H1 (cell line): ENCODE measurements around the gene VDR. TPM values are rescaled to one million over a fixed set of nuclear protein-coding genes. Genes with fewer than 3 reads are reported as not detected.

Experiments used
- CTCF ChIA-PET: fragments of 300-600 bp; sonication (Branson Sonifier 250); formaldehyde crosslinking; loops from one replicate; lab custom pipeline; 2021; ENCODE audit not compliant: partially characterized antibody; lab: Charles Lee
- POLR2A ChIA-PET: fragments of 300-600 bp; sonication (Branson Sonifier 250); formaldehyde crosslinking; loops from one replicate; lab custom pipeline; 2021; ENCODE audit warnings: inconsistent platforms; ENCODE audit not compliant: partially characterized antibody; lab: Charles Lee
- DNase-seq, 2 experiments: peaks; one replicate each; pipeline versions ENCODE4 v3.0.0 to v3.0.0-alpha.2; 2010 to 2022; ENCODE audit warnings: low spot score in 2 of 2, low read depth in 1 of 2, mixed read lengths in 1 of 2
- FAIRE-seq: peaks from 2 replicates; lab custom pipeline; 2011; peaks lifted over from hg19 to GRCh38; lab: Jason Lieb, UNC
- H2AFZ ChIP-seq: 2 replicates; pipeline ENCODE4 v1.8.1; 2012; ENCODE audit warnings: low read length, inconsistent platforms
- H2AK5ac ChIP-seq: 2 replicates; pipeline ENCODE4 v1.6.1; 2013; ENCODE audit warnings: low read depth, low read length
- H2BK120ac ChIP-seq: replicated peaks from 2 replicates; pipeline ENCODE3; 2013; ENCODE audit warnings: low read depth, low read length, inconsistent platforms
- H2BK12ac ChIP-seq: 2 replicates; pipeline ENCODE4 v1.6.1; 2013; ENCODE audit warnings: low read depth, low read length
- H2BK15ac ChIP-seq: 2 replicates; pipeline ENCODE4 v1.6.1; 2013; ENCODE audit warnings: low read length
- H2BK20ac ChIP-seq: 2 replicates; pipeline ENCODE4 v1.6.1; 2013; ENCODE audit warnings: low read length
- H2BK5ac ChIP-seq: 2 replicates; pipeline ENCODE4 v1.6.1; 2013; ENCODE audit warnings: low read depth, low read length
- H3K14ac ChIP-seq: 2 replicates; pipeline ENCODE4 v1.6.1; 2013; ENCODE audit warnings: inconsistent platforms; ENCODE audit not compliant: insufficient read length
- H3K18ac ChIP-seq: 2 replicates; pipeline ENCODE4 v1.6.1; 2013; ENCODE audit warnings: low read length; ENCODE audit errors: extremely low read depth
- H3K23ac ChIP-seq: 2 replicates; pipeline ENCODE4 v1.6.1; 2013; ENCODE audit warnings: inconsistent platforms; ENCODE audit not compliant: insufficient read length
- H3K23me2 ChIP-seq: 2 replicates; pipeline ENCODE4 v1.6.1; 2013; ENCODE audit warnings: low read depth, low read length
- H3K27ac ChIP-seq: 2 replicates; pipeline ENCODE4 v1.6.1; 2011; ENCODE audit warnings: low read depth, low read length, inconsistent platforms
- H3K27me3 ChIP-seq, 4 experiments: replicated peaks in 1 of 4; 1 replicate in 1 of 4; 2 replicates in 3 of 4; pipeline versions ENCODE4 v1.6.1 to v1.8.1; 2011 to 2013; ENCODE audit warnings: low read length in 3 of 4, mild to moderate bottlenecking in 3 of 4, inconsistent platforms in 2 of 4, mixed read lengths in 2 of 4, moderate library complexity in 1 of 4; ENCODE audit not compliant: control insufficient read depth in 3 of 4, insufficient read depth in 3 of 4; ENCODE audit errors: extremely low read depth in 1 of 4
- H3K36me3 ChIP-seq, 4 experiments: 2 replicates each; pipeline versions ENCODE4 v1.6.1 to v1.8.1; 2011 to 2013; ENCODE audit warnings: mild to moderate bottlenecking in 4 of 4, low read length in 3 of 4, moderate library complexity in 2 of 4, control low read depth in 1 of 4, inconsistent platforms in 1 of 4; ENCODE audit not compliant: insufficient read depth in 4 of 4, control insufficient read depth in 2 of 4
- H3K4ac ChIP-seq: replicated peaks from 2 replicates; pipeline ENCODE3; 2013; ENCODE audit warnings: low read length, low read depth, mixed read lengths, inconsistent platforms; ENCODE audit not compliant: insufficient read length
- H3K4me1 ChIP-seq, 4 experiments: replicated peaks in 1 of 4; 1 replicate in 1 of 4; 2 replicates in 3 of 4; pipeline versions ENCODE4 v1.6.1 to v1.8.1; 2011 to 2013; ENCODE audit warnings: low read length in 3 of 4, inconsistent platforms in 2 of 4, mixed read lengths in 1 of 4; ENCODE audit not compliant: insufficient read depth in 4 of 4, control insufficient read depth in 3 of 4
- H3K4me2 ChIP-seq, 2 experiments: 2 replicates each; pipeline versions ENCODE4 v1.6.1 to v1.8.1; 2011 to 2013; ENCODE audit warnings: low read depth in 2 of 2, low read length in 2 of 2, control low read depth in 1 of 2, inconsistent platforms in 1 of 2, mild to moderate bottlenecking in 1 of 2; ENCODE audit not compliant: insufficient read depth in 1 of 2
- H3K4me3 ChIP-seq, 4 experiments: fragments of 200-600, 300-600 bp in 1 of 4; sonication (generic), shearing (Covaris generic), sonication (Bioruptor Twin) in 1 of 4; 2 replicates each; pipeline versions ENCODE4 v1.5.1 to v1.8.1; 2011 to 2016; ENCODE audit warnings: low read length in 4 of 4, low read depth in 3 of 4, control low read depth in 2 of 4, inconsistent platforms in 2 of 4, mild to moderate bottlenecking in 2 of 4, mixed read lengths in 1 of 4, moderate library complexity in 1 of 4; ENCODE audit not compliant: insufficient read depth in 2 of 4; ENCODE audit errors: extremely low read depth in 1 of 4
- H3K56ac ChIP-seq: replicated peaks from 2 replicates; pipeline ENCODE3; 2013; ENCODE audit warnings: low read depth, mild to moderate bottlenecking, mixed read lengths, low read length, inconsistent platforms; ENCODE audit not compliant: insufficient read length
- H3K79me1 ChIP-seq: 2 replicates; pipeline ENCODE4 v1.6.1; 2013; ENCODE audit warnings: low read depth, low read length, control low read depth
- H3K79me2 ChIP-seq, 2 experiments: 2 replicates each; pipeline versions ENCODE4 v1.6.1 to v1.8.1; 2012 to 2013; ENCODE audit warnings: low read length in 2 of 2, mild to moderate bottlenecking in 2 of 2, inconsistent platforms in 1 of 2; ENCODE audit not compliant: insufficient read depth in 2 of 2, control insufficient read depth in 1 of 2
- H3K9ac ChIP-seq, 4 experiments: replicated peaks in 1 of 4; 1 replicate in 1 of 4; 2 replicates in 3 of 4; pipeline versions ENCODE4 v1.6.1 to v1.8.1; 2011 to 2013; ENCODE audit warnings: low read depth in 3 of 4, low read length in 3 of 4, control low read depth in 2 of 4, mild to moderate bottlenecking in 2 of 4, moderate library complexity in 2 of 4, inconsistent platforms in 1 of 4; ENCODE audit errors: extremely low read depth in 1 of 4
- H3K9me3 ChIP-seq, 2 experiments: 2 replicates each; pipeline versions ENCODE4 v1.6.1 to v1.8.1; 2012 to 2013; ENCODE audit warnings: mild to moderate bottlenecking in 2 of 2, moderate library complexity in 2 of 2, control low read depth in 1 of 2, inconsistent platforms in 1 of 2, low read depth in 1 of 2, low read length in 1 of 2, mixed read lengths in 1 of 2; ENCODE audit not compliant: insufficient read depth in 2 of 2
- H4K20me1 ChIP-seq, 2 experiments: replicated peaks in 1 of 2; 2 replicates each; pipeline versions ENCODE3 to v1.8.1; 2011 to 2013; ENCODE audit warnings: inconsistent platforms in 2 of 2, low read length in 2 of 2, mild to moderate bottlenecking in 1 of 2; ENCODE audit not compliant: insufficient read depth in 2 of 2, control insufficient read depth in 1 of 2
- H4K5ac ChIP-seq: 2 replicates; pipeline ENCODE4 v1.6.1; 2013; ENCODE audit warnings: low read length, low read depth, mixed read lengths, inconsistent platforms; ENCODE audit not compliant: insufficient read length
- H4K8ac ChIP-seq: 2 replicates; pipeline ENCODE4 v1.8.0; 2013; ENCODE audit warnings: mild to moderate bottlenecking, moderate library complexity, low read length, inconsistent platforms; ENCODE audit not compliant: insufficient read depth; ENCODE audit errors: extremely low read depth
- H4K91ac ChIP-seq: replicated peaks from 2 replicates; pipeline ENCODE3; 2013; ENCODE audit warnings: low read length, mixed read lengths, inconsistent platforms; ENCODE audit not compliant: insufficient read length
- BCL11A ChIP-seq, 2 experiments: IDR thresholded peaks; one replicate each; pipeline ENCODE4 v1.6.1; 2011; ENCODE audit warnings: low read depth in 2 of 2, low read length in 2 of 2, mild to moderate bottlenecking in 2 of 2
- CHD1 ChIP-seq: IDR thresholded peaks from 2 replicates; pipeline ENCODE4 v1.6.1; 2012; ENCODE audit warnings: low read depth, low read length, improper control_type of control experiment
- CREB1 ChIP-seq: IDR thresholded peaks from 2 replicates; pipeline ENCODE4 v1.6.1; 2012; ENCODE audit warnings: inconsistent platforms
- GTF2F1 ChIP-seq: IDR thresholded peaks from 2 replicates; pipeline ENCODE4 v1.6.1; 2012; ENCODE audit warnings: low read depth, low read length, improper control_type of control experiment, borderline replicate concordance
- KDM5A ChIP-seq: fragments of 200-600 bp; IDR thresholded peaks from 2 replicates; pipeline ENCODE4 v1.7.1; 2012; ENCODE audit warnings: mild to moderate bottlenecking, low read length, inconsistent platforms, mixed read lengths
- POU5F1 ChIP-seq: IDR thresholded peaks from 2 replicates; pipeline ENCODE4 v1.6.1; 2011; ENCODE audit warnings: low read depth, mild to moderate bottlenecking, low read length, moderate library complexity
- SIRT6 ChIP-seq: IDR thresholded peaks from one replicate; pipeline ENCODE4 v1.7.1; 2012; ENCODE audit warnings: low read length, inconsistent platforms
- TAF1 ChIP-seq: IDR thresholded peaks from 2 replicates; pipeline ENCODE4 v1.6.1; 2011; ENCODE audit warnings: mild to moderate bottlenecking, low read depth, low read length
- USF2 ChIP-seq: IDR thresholded peaks from 2 replicates; pipeline ENCODE4 v1.6.1; 2011; ENCODE audit warnings: low read length, improper control_type of control experiment
- ZNF274 ChIP-seq: IDR thresholded peaks from 2 replicates; pipeline ENCODE4 v1.7.0; 2012; ENCODE audit warnings: low read length, borderline replicate concordance; ENCODE audit errors: extremely low read depth
- WGBS, 2 experiments: shearing (Covaris generic) in 1 of 2; methylation state at CpG; one replicate each; pipeline versions ENCODE4 v1.1.6 to v1.1.7; 2013 to 2015; ENCODE audit warnings: low lambda C conversion rate in 2 of 2, mixed read lengths in 2 of 2, inconsistent platforms in 1 of 2, low coverage in 1 of 2, missing lambda C conversion rate in 1 of 2; ENCODE audit not compliant: insufficient replicate concordance in 2 of 2, insufficient coverage in 1 of 2, insufficient read length in 1 of 2; ENCODE audit errors: extremely low coverage in 1 of 2, missing lambda C conversion rate in 1 of 2; 5-methylcytosine and 5-hydroxymethylcytosine counted together
- polyA plus RNA-seq, 7 experiments: library from polyadenylated mRNA; depleted of rRNA in 3 of 7; stranded (reverse) in 5 of 7; unstranded in 2 of 7; fragments of >200 nt in 5 of 7; fragments of 200-250 nt in 2 of 7; gene quantifications; 1 replicate in 5 of 7; 2 replicates in 1 of 7; 4 replicates in 1 of 7; pipeline versions ENCODE4 v1.2.1 to v1.2.3, GENCODE V29; 2011 to 2013; ENCODE audit warnings: missing spikeins in 2 of 7, mixed read lengths in 2 of 7
- total RNA-seq: library from RNA; stranded (reverse); fragmentation: NEBNext Ultra II Directional; extraction: Animal tissue kit (Norgen Biotek cat#: 25700); gene quantifications from 2 replicates; pipeline ENCODE4 v1.2.1, GENCODE V29; 2021

Gene VDR
- total and polyA plus RNA-seq, 2 of the 8 experiments (the other 6 are each of a cell fraction or from before 2014, with no cell fraction given): 0.44 to 0.65 TPM

DNA sequence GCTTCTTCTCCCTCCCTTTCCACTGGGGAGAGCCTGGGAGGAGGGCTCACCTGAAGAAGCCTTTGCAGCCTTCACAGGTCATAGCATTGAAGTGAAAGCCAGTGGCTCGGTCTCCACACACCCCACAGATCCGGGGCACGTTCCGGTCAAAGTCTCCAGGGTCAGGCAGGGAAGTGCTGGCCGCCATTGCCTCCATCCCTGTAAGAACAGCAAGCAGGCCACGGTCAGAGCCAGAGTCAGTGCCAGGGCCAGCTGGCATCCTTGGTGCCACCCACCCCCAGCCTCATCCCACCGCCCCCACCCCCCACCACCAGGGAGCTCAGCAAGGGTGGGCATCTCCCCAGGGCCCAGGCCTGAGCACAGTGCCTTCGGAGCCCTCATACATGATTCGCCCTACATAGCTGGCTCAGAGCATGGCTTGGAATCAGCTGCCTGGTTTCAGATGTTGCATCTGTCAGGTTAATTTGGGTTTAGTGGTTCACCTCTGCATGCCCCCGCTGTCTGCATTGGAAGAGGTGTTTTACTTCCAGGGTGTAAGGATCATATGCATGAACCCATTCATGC, 25.8 kb downstream of the VDR start:
- H2BK5ac ChIP-seq: no peak overlapping the region
- H2BK12ac ChIP-seq: no peak overlapping the region
- ChIA-PET CTCF (interaction anchor here (1.0 to 2.6 kb wide), 4 partner anchors 8 to 99 kb away, joined by 3 to 15 read pairs (median 6); partner anchors contain the start of gene VDR), POLR2A (interaction anchor here (1.1 kb wide), 1 partner anchor 26 kb away, joined by 3 read pairs; the partner anchor contains the start of gene VDR)
- no peaks in the 10 kb centered on the region for H3K23me2 ChIP-seq
- H3K4me3 ChIP-seq: no peak overlapping the region
- no peak overlapping the region for H3K4ac ChIP-seq
- H3K14ac ChIP-seq: no peak overlapping the region
- H3K27ac ChIP-seq: no peak overlapping the region
- H3K4me1 ChIP-seq: peaks cover 0 to 5% (median 1%) of the 10 kb centered on the region in 4 experiments; a peak in 4 of 7 replicates
- no peak overlapping the region for H2BK20ac ChIP-seq
- 95% methylated on average over 8 of the region's 10 CpGs; no CpG with 5 or more reads in 1 of the 2 experiments for WGBS, 2 experiments
- no peaks in the 10 kb centered on the region for H3K79me2 ChIP-seq
- H3K23ac ChIP-seq: no peak overlapping the region
- H3K4me2 ChIP-seq: no peak overlapping the region
- no peak overlapping the region for H2AK5ac ChIP-seq
- H4K91ac ChIP-seq: no peak overlapping the region
- no peak overlapping the region for H2AFZ ChIP-seq
- no peaks in the 10 kb centered on the region for H4K20me1 ChIP-seq
- TF ChIP-seq USF2 (no peak), SIRT6 (no peak), CHD1 (no peak), CREB1 (no peak), ZNF274 (no peak), TAF1 (no peak), KDM5A (no peak), BCL11A (IDR thresholded peaks at IDR 0.05; ENCODE audit: low read depth in 2 of 2, low read length in 2 of 2) (no peak), GTF2F1 (no peak), POU5F1 (no peak)
- TF ChIP-seq, all 59 proteins: peak for 0
- H4K5ac ChIP-seq: no peak overlapping the region
- no peaks in the 10 kb centered on the region for H3K36me3 ChIP-seq
- H3K79me1 ChIP-seq: no peaks in the 10 kb centered on the region
- no peak overlapping the region for H4K8ac ChIP-seq
- no peak overlapping the region for H3K56ac ChIP-seq
- H2BK15ac ChIP-seq: no peak overlapping the region
- no peak for FAIRE-seq
- no peak overlapping the region for H2BK120ac ChIP-seq
- H3K9ac ChIP-seq: no peak overlapping the region
- H3K9me3 ChIP-seq: no peaks in the 10 kb centered on the region
- no peak overlapping the region for H3K18ac ChIP-seq
- no peak for DNase-seq
- H3K27me3 ChIP-seq: no peaks in the 10 kb centered on the region; a peak in 1 of 7 replicates
